Loucy (cell line): ENCODE results near the gene CLIC3.

Source experiments
- EZH2phosphoT487 ChIP-seq: fragments of 200-600 bp; IDR thresholded peaks from 2 replicates; pipeline ENCODE4 v1.6.1; 2018; ENCODE audit warnings: antibody characterized with exemption, mild to moderate bottlenecking, moderate library complexity, borderline replicate concordance
- TF ChIP-seq, protein P1 (sequence below): fragments of 200-600 bp; sonication (generic); conservative IDR thresholded peaks from 2 replicates; pipeline ENCODE4 v1.5.1; 2014; ENCODE audit warnings: mild to moderate bottlenecking, antibody characterized with exemption, low read length

- TF ChIP-seq, protein P1, sequence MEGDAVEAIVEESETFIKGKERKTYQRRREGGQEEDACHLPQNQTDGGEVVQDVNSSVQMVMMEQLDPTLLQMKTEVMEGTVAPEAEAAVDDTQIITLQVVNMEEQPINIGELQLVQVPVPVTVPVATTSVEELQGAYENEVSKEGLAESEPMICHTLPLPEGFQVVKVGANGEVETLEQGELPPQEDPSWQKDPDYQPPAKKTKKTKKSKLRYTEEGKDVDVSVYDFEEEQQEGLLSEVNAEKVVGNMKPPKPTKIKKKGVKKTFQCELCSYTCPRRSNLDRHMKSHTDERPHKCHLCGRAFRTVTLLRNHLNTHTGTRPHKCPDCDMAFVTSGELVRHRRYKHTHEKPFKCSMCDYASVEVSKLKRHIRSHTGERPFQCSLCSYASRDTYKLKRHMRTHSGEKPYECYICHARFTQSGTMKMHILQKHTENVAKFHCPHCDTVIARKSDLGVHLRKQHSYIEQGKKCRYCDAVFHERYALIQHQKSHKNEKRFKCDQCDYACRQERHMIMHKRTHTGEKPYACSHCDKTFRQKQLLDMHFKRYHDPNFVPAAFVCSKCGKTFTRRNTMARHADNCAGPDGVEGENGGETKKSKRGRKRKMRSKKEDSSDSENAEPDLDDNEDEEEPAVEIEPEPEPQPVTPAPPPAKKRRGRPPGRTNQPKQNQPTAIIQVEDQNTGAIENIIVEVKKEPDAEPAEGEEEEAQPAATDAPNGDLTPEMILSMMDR = no peak
- no peak for TF ChIP-seq EZH2phosphoT487
Measured at GRCh38 chr9:137006116-137007003, 10.0 kb upstream of the CLIC3 start.
